HCT116 (cell line): ENCODE results near the gene NHERF1. TPM values are rescaled to one million over a fixed set of nuclear protein-coding genes. Genes with fewer than 3 reads are reported as not detected.

Source experiments
- ATAC-seq: fragments of 200-7000 bp; cut with Tn5 transposase; 2 replicates; pipeline ENCODE4 v1.9.1; 2020; ENCODE audit warnings: mild to moderate bottlenecking, moderate library complexity
- BruUV-seq: library from RNA; stranded (reverse); fragments of 400-500 nt; replicated peaks from 2 replicates; lab custom pipeline; 2021; lab: Mats Ljungman, UMichigan
- CTCF ChIA-PET: fragments of 300-600 bp; sonication (Branson Sonifier 250); formaldehyde crosslinking; loops from one replicate; lab custom pipeline; 2021; ENCODE audit warnings: antibody characterized with exemption; lab: Charles Lee
- POLR2A ChIA-PET: fragments of 300-600, 350-600 bp; sonication (Branson Sonifier 250); formaldehyde crosslinking; loops from one replicate; lab custom pipeline; 2021; ENCODE audit warnings: antibody characterized with exemption; lab: Charles Lee
- RAD21 ChIA-PET, 2 experiments: fragments of 300-600 bp; sonication (Branson Sonifier 250); formaldehyde crosslinking; loops; one replicate each; lab custom pipeline; 2023; ENCODE audit warnings: low total read pairs in 2 of 2; ENCODE audit not compliant: uncharacterized antibody in 2 of 2, unreplicated experiment in 2 of 2, low non-redundant PET in 1 of 2; lab: Charles Lee
- DNase-seq: peaks from one replicate; pipeline ENCODE4 v3.0.0-alpha.2; 2010; ENCODE audit warnings: low read depth, low spot score
- H2AFZ ChIP-seq: fragments of 200-600 bp; shearing (Covaris generic), sonication (generic); 2 replicates; pipeline ENCODE4 v1.6.1; 2017; ENCODE audit warnings: low read depth, mixed run types, mixed read lengths, antibody characterized with exemption, low read length; ENCODE audit not compliant: poor library complexity, severe bottlenecking
- H3K27ac ChIP-seq: 2 replicates; pipeline ENCODE4 v1.5.1; 2012; ENCODE audit warnings: low read depth, low read length
- H3K27me3 ChIP-seq: fragments of 200-600 bp; sonication (generic); 2 replicates; pipeline ENCODE4 v1.6.1; 2016; ENCODE audit warnings: mixed run types, low read length, mixed read lengths; ENCODE audit not compliant: insufficient read depth
- H3K36me3 ChIP-seq, 2 experiments: fragments of 200-500 bp in 1 of 2; fragments of 200-600 bp in 1 of 2; sonication (Bioruptor generic) in 1 of 2; sonication (generic) in 1 of 2; 2 replicates each; pipeline versions ENCODE4 v1.5.1 to v1.6.1; 2014 to 2016; ENCODE audit warnings: low read length in 2 of 2, inconsistent platforms in 1 of 2, mixed read lengths in 1 of 2, mixed run types in 1 of 2; ENCODE audit not compliant: insufficient read depth in 2 of 2, control insufficient read depth in 1 of 2
- H3K4me1 ChIP-seq, 2 experiments: fragments of 200-600 bp in 1 of 2; sonication (generic) in 1 of 2; 2 replicates each; pipeline versions ENCODE4 v1.5.1 to v1.6.1; 2012 to 2017; ENCODE audit warnings: low read length in 2 of 2, inconsistent platforms in 1 of 2, mild to moderate bottlenecking in 1 of 2, mixed read lengths in 1 of 2, mixed run types in 1 of 2, moderate library complexity in 1 of 2; ENCODE audit not compliant: insufficient read depth in 2 of 2, control insufficient read depth in 1 of 2
- H3K4me2 ChIP-seq: fragments of 200-600 bp; sonication (generic); 2 replicates; pipeline ENCODE4 v1.6.1; 2017; ENCODE audit warnings: mixed run types, low read length, mixed read lengths
- H3K4me3 ChIP-seq, 2 experiments: fragments of 200-600 bp in 1 of 2; sonication (generic) in 1 of 2; replicated peaks in 1 of 2; 2 replicates each; pipeline ENCODE4 v1.5.1; 2011 to 2016; ENCODE audit warnings: low read length in 2 of 2, control low read depth in 1 of 2, low read depth in 1 of 2, mild to moderate bottlenecking in 1 of 2, mixed read lengths in 1 of 2, mixed run types in 1 of 2
- H3K79me2 ChIP-seq: fragments of 200-600 bp; sonication (generic); 2 replicates; pipeline ENCODE4 v1.6.1; 2017; ENCODE audit warnings: mild to moderate bottlenecking, mixed run types, low read length, moderate library complexity, mixed read lengths; ENCODE audit not compliant: insufficient read depth
- H3K9ac ChIP-seq: fragments of 200-600 bp; sonication (generic); 2 replicates; pipeline ENCODE4 v1.6.1; 2016; ENCODE audit warnings: low read length, mixed read lengths
- H3K9me2 ChIP-seq: fragments of 200-600 bp; sonication (generic), shearing (Covaris generic); 2 replicates; pipeline ENCODE4 v1.6.1; 2017; ENCODE audit warnings: mixed run types, mild to moderate bottlenecking, moderate library complexity; ENCODE audit not compliant: insufficient read depth
- H3K9me3 ChIP-seq, 2 experiments: fragments of 200-500 bp in 1 of 2; fragments of 200-600 bp in 1 of 2; sonication (Bioruptor generic) in 1 of 2; sonication (generic) in 1 of 2; 2 replicates each; pipeline ENCODE4 v1.6.1; 2014 to 2017; ENCODE audit warnings: low read length in 2 of 2, mixed read lengths in 2 of 2, inconsistent platforms in 1 of 2, low read depth in 1 of 2, mild to moderate bottlenecking in 1 of 2, mixed run types in 1 of 2, moderate library complexity in 1 of 2; ENCODE audit not compliant: control insufficient read depth in 1 of 2, insufficient read depth in 1 of 2
- H4K20me1 ChIP-seq: fragments of 200-600 bp; sonication (generic), shearing (Covaris generic); 2 replicates; pipeline ENCODE4 v1.6.1; 2017; ENCODE audit warnings: mixed run types, mild to moderate bottlenecking, moderate library complexity; ENCODE audit not compliant: insufficient read depth
- CBX3 ChIP-seq: IDR thresholded peaks from 2 replicates; pipeline ENCODE4 v1.6.1; 2012; ENCODE audit warnings: low read depth
- CEBPB ChIP-seq: IDR thresholded peaks from 2 replicates; pipeline ENCODE4 v1.6.1; 2012; ENCODE audit warnings: low read depth
- EGR1 ChIP-seq: IDR thresholded peaks from 2 replicates; pipeline ENCODE4 v1.6.1; 2012; ENCODE audit warnings: low read depth
- ELF1 ChIP-seq: IDR thresholded peaks from 2 replicates; pipeline ENCODE4 v1.6.1; 2012; ENCODE audit warnings: low read depth, borderline replicate concordance
- POLR2A ChIP-seq: IDR thresholded peaks from 2 replicates; pipeline ENCODE4 v1.7.0; 2011; ENCODE audit warnings: borderline replicate concordance; ENCODE audit not compliant: insufficient read depth, insufficient read length; ENCODE audit errors: extremely low read depth
- RAD21 ChIP-seq: IDR thresholded peaks from 2 replicates; pipeline ENCODE4 v1.6.1; 2012; ENCODE audit warnings: low read depth, mild to moderate bottlenecking
- SRF ChIP-seq: IDR thresholded peaks from 2 replicates; pipeline ENCODE4 v1.6.1; 2012; ENCODE audit warnings: low read depth
- ZFX ChIP-seq: fragments of 450-650 bp; IDR thresholded peaks from 2 replicates; pipeline ENCODE4 v1.6.1; 2017
- intact Hi-C: fragments of 100-400 bp; cut with micrococcal nuclease; formaldehyde crosslinking; loops from 2 replicates; pipeline ENCODE4 v1.10.0; 2022
- total RNA-seq: library from RNA; stranded (reverse); gene quantifications from one replicate; pipeline ENCODE4 v1.2.1, GENCODE V29; 2021; ENCODE audit not compliant: unreplicated experiment
- TF ChIP-seq, protein P1 (sequence below), 3 experiments: fragments of 200-600 bp in 1 of 3; sonication (generic) in 1 of 3; IDR thresholded peaks in 2 of 3; conservative IDR thresholded peaks in 1 of 3; 2 replicates each; pipeline ENCODE4 v1.5.1; 2012 to 2017; ENCODE audit warnings: low read depth in 2 of 3, low read length in 2 of 3, antibody characterized with exemption in 1 of 3, borderline replicate concordance in 1 of 3, control low read depth in 1 of 3, mild to moderate bottlenecking in 1 of 3, mixed read lengths in 1 of 3, mixed run types in 1 of 3, moderate library complexity in 1 of 3; ENCODE audit not compliant: insufficient read depth in 1 of 3
- TF ChIP-seq, protein P2 (sequence below): IDR thresholded peaks from 2 replicates; pipeline ENCODE4 v1.6.1; 2011; ENCODE audit warnings: mild to moderate bottlenecking, low read length, moderate library complexity; ENCODE audit not compliant: insufficient replicate concordance; ENCODE audit errors: extremely low read depth
- TF ChIP-seq, protein P3 (sequence below): IDR thresholded peaks from 2 replicates; pipeline ENCODE4 v1.6.1; 2012

The NHERF1 gene
- total RNA-seq, 1 experiment from 2014 or later = 129 TPM

DNA sequence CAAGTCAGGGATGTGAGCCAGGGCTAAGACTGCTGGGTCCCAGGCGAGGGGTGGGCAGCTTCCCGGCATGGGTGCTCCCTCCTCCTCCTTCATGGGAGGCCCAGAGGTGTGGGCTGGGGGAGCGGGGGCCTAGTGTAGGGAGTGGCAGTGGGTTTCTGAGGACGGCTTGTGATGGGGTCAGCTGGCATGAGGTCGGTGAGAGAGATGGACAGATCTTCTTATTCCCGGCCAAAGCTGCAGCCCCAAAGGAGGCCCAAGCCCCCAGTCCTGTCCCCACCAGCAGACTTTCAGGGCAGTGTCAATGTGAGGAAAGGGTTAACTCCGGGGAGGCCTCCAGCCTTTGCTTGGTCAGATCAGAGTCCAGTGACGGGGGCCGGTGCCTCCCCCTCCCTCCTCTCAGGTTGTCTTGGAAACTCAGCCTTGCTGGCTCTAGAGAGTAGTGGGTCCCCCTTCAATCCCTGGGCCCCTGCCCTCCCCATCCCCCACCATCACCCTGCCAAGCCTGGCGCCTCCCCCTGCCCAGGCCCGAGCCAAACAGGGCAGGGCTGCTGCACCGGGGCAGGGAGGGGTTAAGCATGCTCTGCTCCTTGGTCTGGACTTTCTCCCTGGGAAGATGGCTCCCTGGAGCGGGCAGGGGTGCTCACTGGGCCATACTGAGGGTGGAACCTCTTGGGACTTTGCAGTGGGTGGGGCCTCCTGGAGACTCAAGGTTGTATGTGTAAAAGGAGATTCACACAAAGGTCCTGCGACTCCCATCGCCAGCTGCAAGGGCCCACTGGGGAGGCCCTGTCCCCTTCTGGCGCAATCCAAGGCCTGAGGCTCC is 15.3 kb downstream of the NHERF1 start (continued):
- no peak for TF ChIP-seq EGR1

DNA sequence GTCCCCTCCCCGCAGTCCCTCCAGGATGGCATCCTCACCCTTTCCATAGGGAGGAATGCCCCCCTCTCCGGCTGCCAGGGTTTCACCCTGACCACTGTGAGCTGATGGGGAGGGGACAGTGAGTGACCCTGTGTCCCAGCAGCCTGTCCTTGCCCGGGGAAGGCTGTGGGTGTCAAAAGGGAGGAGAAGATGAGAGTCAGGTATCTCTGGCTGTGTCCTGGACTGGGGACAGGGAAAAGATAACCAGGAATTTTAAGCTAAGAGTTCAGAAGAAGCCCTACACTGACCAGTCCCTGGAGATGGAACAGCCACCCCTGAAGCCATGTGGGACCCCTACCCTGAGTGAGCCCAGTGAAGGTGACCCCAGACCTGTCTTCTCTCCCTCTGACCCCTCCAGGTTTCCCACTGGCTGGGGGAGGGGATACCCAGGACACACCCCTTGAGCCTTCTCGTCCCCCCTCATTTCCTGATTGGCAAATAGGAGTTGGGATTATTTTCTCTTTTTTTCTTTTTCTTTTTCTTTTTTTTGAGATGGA is 16.4 kb downstream of the NHERF1 start:
- H3K9ac ChIP-seq = no peak overlapping the region
- H3K4me3 ChIP-seq = no peak overlapping the region
- no peaks in the 10 kb centered on the region for H3K9me2 ChIP-seq
- no peak overlapping the region for H3K27ac ChIP-seq
- no peaks in the 10 kb centered on the region for H3K9me3 ChIP-seq
- POLR2A ChIA-PET = no interaction called here
- ATAC-seq (no peak), DNase-seq (no peak)
- no peak overlapping the region for H3K4me2 ChIP-seq
- peaks cover 18% of the 10 kb centered on the region for H3K79me2 ChIP-seq
- H4K20me1 ChIP-seq = no peaks in the 10 kb centered on the region
- H3K36me3 ChIP-seq = peaks cover 5 to 7% of the 10 kb centered on the region in 2 experiments; a peak in 2 of 4 replicates
- CTCF ChIA-PET = no interaction called here
- RAD21 ChIA-PET = no interaction called here
- no peaks in the 10 kb centered on the region for H3K27me3 ChIP-seq
- intact Hi-C loops = no loop called here
- no TSS peak for BruUV-seq
- TF ChIP-seq, protein P1, sequence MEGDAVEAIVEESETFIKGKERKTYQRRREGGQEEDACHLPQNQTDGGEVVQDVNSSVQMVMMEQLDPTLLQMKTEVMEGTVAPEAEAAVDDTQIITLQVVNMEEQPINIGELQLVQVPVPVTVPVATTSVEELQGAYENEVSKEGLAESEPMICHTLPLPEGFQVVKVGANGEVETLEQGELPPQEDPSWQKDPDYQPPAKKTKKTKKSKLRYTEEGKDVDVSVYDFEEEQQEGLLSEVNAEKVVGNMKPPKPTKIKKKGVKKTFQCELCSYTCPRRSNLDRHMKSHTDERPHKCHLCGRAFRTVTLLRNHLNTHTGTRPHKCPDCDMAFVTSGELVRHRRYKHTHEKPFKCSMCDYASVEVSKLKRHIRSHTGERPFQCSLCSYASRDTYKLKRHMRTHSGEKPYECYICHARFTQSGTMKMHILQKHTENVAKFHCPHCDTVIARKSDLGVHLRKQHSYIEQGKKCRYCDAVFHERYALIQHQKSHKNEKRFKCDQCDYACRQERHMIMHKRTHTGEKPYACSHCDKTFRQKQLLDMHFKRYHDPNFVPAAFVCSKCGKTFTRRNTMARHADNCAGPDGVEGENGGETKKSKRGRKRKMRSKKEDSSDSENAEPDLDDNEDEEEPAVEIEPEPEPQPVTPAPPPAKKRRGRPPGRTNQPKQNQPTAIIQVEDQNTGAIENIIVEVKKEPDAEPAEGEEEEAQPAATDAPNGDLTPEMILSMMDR (IDR thresholded peaks at IDR 0.05 in 2 of 3, conservative IDR thresholded peaks at IDR 0.05 in 1 of 3; ENCODE audit: borderline replicate concordance in 1 of 3, insufficient read depth in 1 of 3, low read depth in 2 of 3, low read length in 2 of 3) = no peak
- H2AFZ ChIP-seq = no peak overlapping the region
- H3K4me1 ChIP-seq = peaks cover 15 to 38% of the 10 kb centered on the region in 2 experiments

DNA sequence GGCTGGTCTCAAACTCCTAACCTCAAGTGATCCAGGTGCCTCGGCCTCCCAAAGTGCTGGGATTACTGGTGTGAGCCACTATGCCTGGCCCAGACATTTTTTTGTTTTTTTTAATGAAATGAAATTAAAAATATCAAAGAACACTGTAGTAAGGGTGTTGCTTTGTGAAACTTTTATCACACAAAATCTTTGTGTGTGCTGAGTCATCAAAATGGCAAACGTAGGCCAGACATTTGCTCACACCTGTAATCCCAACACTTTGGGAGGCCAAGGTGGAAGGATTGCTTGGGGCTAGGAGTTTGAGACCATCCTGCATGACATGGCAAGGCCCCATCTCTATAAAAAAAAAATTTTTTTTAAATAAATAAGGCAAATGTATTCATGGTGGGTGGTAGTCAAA is 18.0 kb downstream of the NHERF1 start:
- Histone ChIP-seq H3K79me2 (peaks cover 2% of the 10 kb centered on the region; the same call in 1 of the 2 replicates), H2AFZ (no peak overlapping the region), H3K27ac (no peak overlapping the region), H3K9me2 (no peaks in the 10 kb centered on the region), H3K36me3 (peaks cover 11 to 19% of the 10 kb centered on the region in 2 experiments; a peak in 3 of 4 replicates), H3K9ac (no peak overlapping the region), H3K4me2 (no peak overlapping the region), H3K4me3 (no peak overlapping the region), H3K27me3 (no peaks in the 10 kb centered on the region), H3K4me1 (peaks cover 3 to 24% of the 10 kb centered on the region in 2 experiments; a peak in 2 of 4 replicates), H3K9me3 (no peaks in the 10 kb centered on the region), H4K20me1 (no peaks in the 10 kb centered on the region)
- CTCF ChIA-PET = no interaction called here
- intact Hi-C loops = no loop called here
- no peak for ATAC-seq
- RAD21 ChIA-PET = no interaction called here
- POLR2A ChIA-PET = interaction anchor here (1.2 kb wide), 1 partner anchor 8 kb away, joined by 3 read pairs; no protein-coding TSS in a partner anchor
- BruUV-seq = no TSS peak
- no peak for DNase-seq
- TF ChIP-seq EGR1 (no peak), CBX3 (no peak), ZFX (no peak), CEBPB (no peak), RAD21 (no peak), POLR2A (no peak), SRF (no peak), ELF1 (no peak)
- TF ChIP-seq, protein P2, sequence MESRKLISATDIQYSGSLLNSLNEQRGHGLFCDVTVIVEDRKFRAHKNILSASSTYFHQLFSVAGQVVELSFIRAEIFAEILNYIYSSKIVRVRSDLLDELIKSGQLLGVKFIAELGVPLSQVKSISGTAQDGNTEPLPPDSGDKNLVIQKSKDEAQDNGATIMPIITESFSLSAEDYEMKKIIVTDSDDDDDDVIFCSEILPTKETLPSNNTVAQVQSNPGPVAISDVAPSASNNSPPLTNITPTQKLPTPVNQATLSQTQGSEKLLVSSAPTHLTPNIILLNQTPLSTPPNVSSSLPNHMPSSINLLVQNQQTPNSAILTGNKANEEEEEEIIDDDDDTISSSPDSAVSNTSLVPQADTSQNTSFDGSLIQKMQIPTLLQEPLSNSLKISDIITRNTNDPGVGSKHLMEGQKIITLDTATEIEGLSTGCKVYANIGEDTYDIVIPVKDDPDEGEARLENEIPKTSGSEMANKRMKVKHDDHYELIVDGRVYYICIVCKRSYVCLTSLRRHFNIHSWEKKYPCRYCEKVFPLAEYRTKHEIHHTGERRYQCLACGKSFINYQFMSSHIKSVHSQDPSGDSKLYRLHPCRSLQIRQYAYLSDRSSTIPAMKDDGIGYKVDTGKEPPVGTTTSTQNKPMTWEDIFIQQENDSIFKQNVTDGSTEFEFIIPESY = no peak
- TF ChIP-seq, protein P3, sequence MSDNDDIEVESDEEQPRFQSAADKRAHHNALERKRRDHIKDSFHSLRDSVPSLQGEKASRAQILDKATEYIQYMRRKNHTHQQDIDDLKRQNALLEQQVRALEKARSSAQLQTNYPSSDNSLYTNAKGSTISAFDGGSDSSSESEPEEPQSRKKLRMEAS = no peak
